WTC11 (cell line): ENCODE data around the gene SSC5D. TPM values are rescaled to one million over a fixed set of nuclear protein-coding genes. Genes with fewer than 3 reads are reported as not detected.

Experiments
- ATAC-seq: fragments of 200-7000 bp; cut with Tn5 transposase; 2 replicates; pipeline ENCODE4 v1.10.0; 2021; ENCODE audit warnings: mild to moderate bottlenecking, moderate library complexity
- CTCF ChIA-PET: fragments of 300-600 bp; sonication (Branson Sonifier 250); formaldehyde crosslinking; loops from one replicate; lab custom pipeline; 2021; ENCODE audit warnings: antibody characterized with exemption; lab: Charles Lee
- POLR2A ChIA-PET: fragments of 350-600 bp; sonication (Branson Sonifier 250); formaldehyde crosslinking; loops from one replicate; lab custom pipeline; 2021; ENCODE audit warnings: antibody characterized with exemption; lab: Charles Lee
- DNase-seq: peaks from one replicate; pipeline ENCODE4 v3.0.0; 2021; ENCODE audit warnings: low spot score
- H3K27ac Mint-ChIP-seq: 2 replicates; pipeline ENCODE4 v1.8.0; 2021; ENCODE audit warnings: mixed read lengths
- H3K27me3 Mint-ChIP-seq: 2 replicates; pipeline ENCODE4 v1.8.0; 2021; ENCODE audit warnings: low read depth, mild to moderate bottlenecking, moderate library complexity, mixed read lengths
- H3K36me3 Mint-ChIP-seq: 2 replicates; pipeline ENCODE4 v1.8.0; 2021; ENCODE audit warnings: mixed read lengths
- H3K4me1 Mint-ChIP-seq: 2 replicates; pipeline ENCODE4 v1.8.0; 2022; ENCODE audit warnings: mixed read lengths
- H3K4me3 Mint-ChIP-seq: 2 replicates; pipeline ENCODE4 v1.8.0; 2021; ENCODE audit warnings: mild to moderate bottlenecking, moderate library complexity, mixed read lengths
- H3K9me3 Mint-ChIP-seq: 2 replicates; pipeline ENCODE4 v1.8.0; 2021; ENCODE audit warnings: mixed read lengths
- ATF2 ChIP-seq: sonication (generic); formaldehyde crosslinking; IDR thresholded peaks from 2 replicates; pipeline ENCODE4 v1.8.1; 2022; ENCODE audit warnings: low read depth, missing genetic modification reagents, borderline replicate concordance
- CTCF ChIP-seq: fragments of 200-600 bp; IDR thresholded peaks from 2 replicates; pipeline ENCODE4 v1.8.0; 2022; ENCODE audit warnings: antibody characterized with exemption
- FOXP1 ChIP-seq: sonication (generic); formaldehyde crosslinking; IDR thresholded peaks from 2 replicates; pipeline ENCODE4 v1.8.0; 2022; ENCODE audit warnings: missing genetic modification reagents, mild to moderate bottlenecking, moderate library complexity, borderline replicate concordance
- IRF2 ChIP-seq: sonication (generic); formaldehyde crosslinking; IDR thresholded peaks from 2 replicates; pipeline ENCODE4 v1.8.0; 2022; ENCODE audit warnings: low read depth, missing genetic modification reagents, borderline replicate concordance
- OVOL2 ChIP-seq: fragments of 250-450 bp; sonication (Bioruptor Pico); IDR thresholded peaks from 2 replicates; pipeline ENCODE4 v1.9.0; 2021; ENCODE audit warnings: mild to moderate bottlenecking, borderline replicate concordance
- SMAD3 ChIP-seq: sonication (generic); formaldehyde crosslinking; IDR thresholded peaks from 2 replicates; pipeline ENCODE4 v1.8.0; 2022; ENCODE audit warnings: missing genetic modification reagents, mild to moderate bottlenecking, borderline replicate concordance
- SOX15 ChIP-seq: fragments of 250-450 bp; sonication (Bioruptor Pico); IDR thresholded peaks from 2 replicates; pipeline ENCODE4 v1.9.0; 2021; ENCODE audit warnings: mild to moderate bottlenecking
- ZBTB21 ChIP-seq: sonication (generic); formaldehyde crosslinking; IDR thresholded peaks from 2 replicates; pipeline ENCODE4 v1.8.1; 2023; ENCODE audit warnings: mild to moderate bottlenecking, missing genetic modification reagents, borderline replicate concordance
- total RNA-seq: library from RNA; stranded (reverse); gene quantifications from 3 replicates; pipeline ENCODE4 v1.2.3, GENCODE V29; 2021
- TF ChIP-seq, protein P1 (sequence below): sonication (generic); formaldehyde crosslinking; IDR thresholded peaks from 2 replicates; pipeline ENCODE4 v1.8.0; 2022; ENCODE audit warnings: mild to moderate bottlenecking, missing genetic modification reagents
- TF ChIP-seq, protein P2 (sequence below): fragments of 250-450 bp; sonication (Bioruptor Pico); IDR thresholded peaks from 2 replicates; pipeline ENCODE4 v1.9.0; 2021; ENCODE audit warnings: mild to moderate bottlenecking, borderline replicate concordance

Gene SSC5D
- total RNA-seq, 1 experiment from 2014 or later = 2.9 TPM

GRCh38 chr19:55525289-55526101 lies 37.3 kb downstream of the SSC5D start:
- H3K4me3 Mint-ChIP-seq = no peak overlapping the region

More at GRCh38 chr19:55525289-55526101, 37.3 kb downstream of the SSC5D start:
- Mint-ChIP-seq H3K27me3 (peaks cover 2% of the 10 kb centered on the region; the same call in 1 of the 2 replicates), H3K4me1 (no peaks in the 10 kb centered on the region; the same call in 1 of the 2 replicates), H3K27ac (no peak overlapping the region), H3K9me3 (no peaks in the 10 kb centered on the region), H3K36me3 (no peaks in the 10 kb centered on the region)
- ATAC-seq (no peak), DNase-seq (no peak)
- ChIA-PET POLR2A (interaction anchor here (0.6 to 1.0 kb wide), 2 partner anchors 16 to 25 kb away, joined by 3 to 4 read pairs; no protein-coding TSS in a partner anchor), CTCF (interaction anchor here (1.0 kb wide), 1 partner anchor 21 kb away, joined by 3 read pairs; no protein-coding TSS in a partner anchor)
- TF ChIP-seq ZBTB21 = no peak
- no peak for TF ChIP-seq FOXP1
- TF ChIP-seq, protein P1, sequence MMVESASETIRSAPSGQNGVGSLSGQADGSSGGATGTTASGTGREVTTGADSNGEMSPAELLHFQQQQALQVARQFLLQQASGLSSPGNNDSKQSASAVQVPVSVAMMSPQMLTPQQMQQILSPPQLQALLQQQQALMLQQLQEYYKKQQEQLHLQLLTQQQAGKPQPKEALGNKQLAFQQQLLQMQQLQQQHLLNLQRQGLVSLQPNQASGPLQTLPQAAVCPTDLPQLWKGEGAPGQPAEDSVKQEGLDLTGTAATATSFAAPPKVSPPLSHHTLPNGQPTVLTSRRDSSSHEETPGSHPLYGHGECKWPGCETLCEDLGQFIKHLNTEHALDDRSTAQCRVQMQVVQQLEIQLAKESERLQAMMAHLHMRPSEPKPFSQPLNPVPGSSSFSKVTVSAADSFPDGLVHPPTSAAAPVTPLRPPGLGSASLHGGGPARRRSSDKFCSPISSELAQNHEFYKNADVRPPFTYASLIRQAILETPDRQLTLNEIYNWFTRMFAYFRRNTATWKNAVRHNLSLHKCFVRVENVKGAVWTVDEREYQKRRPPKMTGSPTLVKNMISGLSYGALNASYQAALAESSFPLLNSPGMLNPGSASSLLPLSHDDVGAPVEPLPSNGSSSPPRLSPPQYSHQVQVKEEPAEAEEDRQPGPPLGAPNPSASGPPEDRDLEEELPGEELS (CRISPR knock-in tag) = no peak
- no peak for TF ChIP-seq SOX15 (CRISPR knock-in tag)
- TF ChIP-seq SMAD3 (CRISPR knock-in tag) = no peak
- TF ChIP-seq CTCF = no peak
- no peak for TF ChIP-seq OVOL2
- no peak for TF ChIP-seq ATF2 (CRISPR knock-in tag)
- TF ChIP-seq IRF2 (CRISPR knock-in tag) = no peak
- TF ChIP-seq, protein P2, sequence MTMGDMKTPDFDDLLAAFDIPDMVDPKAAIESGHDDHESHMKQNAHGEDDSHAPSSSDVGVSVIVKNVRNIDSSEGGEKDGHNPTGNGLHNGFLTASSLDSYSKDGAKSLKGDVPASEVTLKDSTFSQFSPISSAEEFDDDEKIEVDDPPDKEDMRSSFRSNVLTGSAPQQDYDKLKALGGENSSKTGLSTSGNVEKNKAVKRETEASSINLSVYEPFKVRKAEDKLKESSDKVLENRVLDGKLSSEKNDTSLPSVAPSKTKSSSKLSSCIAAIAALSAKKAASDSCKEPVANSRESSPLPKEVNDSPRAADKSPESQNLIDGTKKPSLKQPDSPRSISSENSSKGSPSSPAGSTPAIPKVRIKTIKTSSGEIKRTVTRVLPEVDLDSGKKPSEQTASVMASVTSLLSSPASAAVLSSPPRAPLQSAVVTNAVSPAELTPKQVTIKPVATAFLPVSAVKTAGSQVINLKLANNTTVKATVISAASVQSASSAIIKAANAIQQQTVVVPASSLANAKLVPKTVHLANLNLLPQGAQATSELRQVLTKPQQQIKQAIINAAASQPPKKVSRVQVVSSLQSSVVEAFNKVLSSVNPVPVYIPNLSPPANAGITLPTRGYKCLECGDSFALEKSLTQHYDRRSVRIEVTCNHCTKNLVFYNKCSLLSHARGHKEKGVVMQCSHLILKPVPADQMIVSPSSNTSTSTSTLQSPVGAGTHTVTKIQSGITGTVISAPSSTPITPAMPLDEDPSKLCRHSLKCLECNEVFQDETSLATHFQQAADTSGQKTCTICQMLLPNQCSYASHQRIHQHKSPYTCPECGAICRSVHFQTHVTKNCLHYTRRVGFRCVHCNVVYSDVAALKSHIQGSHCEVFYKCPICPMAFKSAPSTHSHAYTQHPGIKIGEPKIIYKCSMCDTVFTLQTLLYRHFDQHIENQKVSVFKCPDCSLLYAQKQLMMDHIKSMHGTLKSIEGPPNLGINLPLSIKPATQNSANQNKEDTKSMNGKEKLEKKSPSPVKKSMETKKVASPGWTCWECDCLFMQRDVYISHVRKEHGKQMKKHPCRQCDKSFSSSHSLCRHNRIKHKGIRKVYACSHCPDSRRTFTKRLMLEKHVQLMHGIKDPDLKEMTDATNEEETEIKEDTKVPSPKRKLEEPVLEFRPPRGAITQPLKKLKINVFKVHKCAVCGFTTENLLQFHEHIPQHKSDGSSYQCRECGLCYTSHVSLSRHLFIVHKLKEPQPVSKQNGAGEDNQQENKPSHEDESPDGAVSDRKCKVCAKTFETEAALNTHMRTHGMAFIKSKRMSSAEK (CRISPR knock-in tag) = no peak
